GM12865 (cell line): ENCODE measurements around the gene SCT.
"Not testable (repeated sequence)": the region's sequence is repeated elsewhere in the genome, so short reads cannot be mapped to it uniquely, and the experiment has no call there.

Experiments
- DNase-seq: peaks from one replicate; pipeline ENCODE4 v3.0.0; 2010; ENCODE audit warnings: low read depth
- H3K4me3 ChIP-seq: 2 replicates; pipeline ENCODE4 v1.5.1; 2011; ENCODE audit warnings: mild to moderate bottlenecking, low read depth, low read length, control low read depth
- CTCF ChIP-seq: IDR thresholded peaks from 2 replicates; pipeline ENCODE4 v1.5.1; 2011; ENCODE audit warnings: low read length, control low read depth, low read depth, inconsistent platforms; ENCODE audit not compliant: insufficient read depth; ENCODE audit errors: missing control alignments

Gene SCT

GRCh38 chr11:655036-655726 lies 28.2 kb upstream of the SCT start:
- DNase-seq, result no peak
- no peak for TF ChIP-seq CTCF

GRCh38 chr11:654444-654843 lies 27.5 kb upstream of the SCT start:
- H3K4me3 ChIP-seq, DNase-seq: not testable (repeated sequence)

More at GRCh38 chr11:655036-655726, 28.2 kb upstream of the SCT start:
- no peak overlapping the region for H3K4me3 ChIP-seq

GRCh38 chr11:653837-654236 lies 26.9 kb upstream of the SCT start:
- TF ChIP-seq CTCF, result no peak
- no peak overlapping the region for H3K4me3 ChIP-seq
- DNase-seq, result no peak

GRCh38 chr11:653136-653535 lies 26.2 kb upstream of the SCT start:
- DNase-seq, H3K4me3 ChIP-seq: not testable (repeated sequence)

- TF ChIP-seq CTCF, result no peak
- DNase-seq, result no peak
- no peak overlapping the region for H3K4me3 ChIP-seq
These were observed 23.5 kb upstream of the SCT start for GRCh38 chr11:650482-650881.

GRCh38 chr11:647672-648158 lies 20.7 kb upstream of the SCT start:
- not testable (repeated sequence) for H3K4me3 ChIP-seq, DNase-seq

- no peak overlapping the region for H3K4me3 ChIP-seq
- DNase-seq, result no peak
- no peak for TF ChIP-seq CTCF
These were observed 19.2 kb upstream of the SCT start for GRCh38 chr11:646214-646613.

GRCh38 chr11:645536-645935 lies 18.6 kb upstream of the SCT start:
- DNase-seq, result peak; percentile 56
- TF ChIP-seq CTCF, result no peak
- no peak overlapping the region for H3K4me3 ChIP-seq
